Activated CD4-positive, alpha-beta memory T cell treated with anti-CD3 and anti-CD28 coated beads for 36 hours (primary cell): ENCODE results near the gene C20orf144. TPM values are rescaled to one million over a fixed set of nuclear protein-coding genes. Genes with fewer than 3 reads are reported as not detected.

Experiments
- CTCF ChIA-PET: fragments of 350-600 bp; sonication (Branson Sonifier 250); formaldehyde crosslinking; loops from one replicate; lab custom pipeline; 2021; ENCODE audit warnings: antibody characterized with exemption, inconsistent platforms; lab: Charles Lee
- POLR2A ChIA-PET: fragments of 350-600 bp; sonication (Branson Sonifier 250); formaldehyde crosslinking; loops from one replicate; lab custom pipeline; 2021; ENCODE audit warnings: antibody characterized with exemption; lab: Charles Lee
- DNase-seq: peaks from one replicate; pipeline ENCODE4 v3.0.0-alpha.2; 2020
- H3K27ac Mint-ChIP-seq: one replicate; pipeline ENCODE4 v1.8.0; 2021; ENCODE audit warnings: mixed read lengths
- H3K27me3 Mint-ChIP-seq: one replicate; pipeline ENCODE4 v1.8.0; 2021; ENCODE audit warnings: mixed read lengths
- H3K36me3 Mint-ChIP-seq: one replicate; pipeline ENCODE4 v1.8.0; 2021; ENCODE audit warnings: mixed read lengths
- H3K4me1 Mint-ChIP-seq: one replicate; pipeline ENCODE4 v1.8.0; 2021; ENCODE audit warnings: low read depth, mixed read lengths
- H3K4me3 Mint-ChIP-seq: one replicate; pipeline ENCODE4 v1.8.0; 2021; ENCODE audit warnings: mild to moderate bottlenecking, mixed read lengths
- H3K9me3 Mint-ChIP-seq: one replicate; pipeline ENCODE4 v1.8.0; 2021; ENCODE audit warnings: mixed read lengths
- intact Hi-C: fragments of 100-400 bp; cut with micrococcal nuclease; formaldehyde crosslinking; loops from one replicate; pipeline ENCODE4 v1.15.1; 2023
- total RNA-seq, 2 experiments: library from RNA; stranded (reverse); gene quantifications; one replicate each; pipeline ENCODE4 v1.2.3, GENCODE V29; 2021

Gene C20orf144
- total RNA-seq, 2 experiments from 2014 or later = 0.26 to 0.31 TPM

- Mint-ChIP-seq H3K36me3 (peaks cover 23% of the 10 kb centered on the region), H3K4me3 (peak overlapping the region; percentile 76), H3K9me3 (no peaks in the 10 kb centered on the region), H3K27me3 (no peaks in the 10 kb centered on the region), H3K4me1 (peaks cover 34% of the 10 kb centered on the region), H3K27ac (peak overlapping the region; percentile 49)
- intact Hi-C loops = no loop called here
- DNase-seq = no peak
- POLR2A ChIA-PET = interaction anchor here (1.3 to 1.7 kb wide), 2 partner anchors 11 to 12 kb away, joined by 3 to 5 read pairs; no protein-coding TSS in a partner anchor
- CTCF ChIA-PET = interaction anchor here (2.4 kb wide), 1 partner anchor 7 kb away, joined by 9 read pairs; the partner anchor contains the start of gene ACTL10
These were observed 11.5 kb downstream of the C20orf144 start for GRCh38 chr20:33673410-33674293.

DNA sequence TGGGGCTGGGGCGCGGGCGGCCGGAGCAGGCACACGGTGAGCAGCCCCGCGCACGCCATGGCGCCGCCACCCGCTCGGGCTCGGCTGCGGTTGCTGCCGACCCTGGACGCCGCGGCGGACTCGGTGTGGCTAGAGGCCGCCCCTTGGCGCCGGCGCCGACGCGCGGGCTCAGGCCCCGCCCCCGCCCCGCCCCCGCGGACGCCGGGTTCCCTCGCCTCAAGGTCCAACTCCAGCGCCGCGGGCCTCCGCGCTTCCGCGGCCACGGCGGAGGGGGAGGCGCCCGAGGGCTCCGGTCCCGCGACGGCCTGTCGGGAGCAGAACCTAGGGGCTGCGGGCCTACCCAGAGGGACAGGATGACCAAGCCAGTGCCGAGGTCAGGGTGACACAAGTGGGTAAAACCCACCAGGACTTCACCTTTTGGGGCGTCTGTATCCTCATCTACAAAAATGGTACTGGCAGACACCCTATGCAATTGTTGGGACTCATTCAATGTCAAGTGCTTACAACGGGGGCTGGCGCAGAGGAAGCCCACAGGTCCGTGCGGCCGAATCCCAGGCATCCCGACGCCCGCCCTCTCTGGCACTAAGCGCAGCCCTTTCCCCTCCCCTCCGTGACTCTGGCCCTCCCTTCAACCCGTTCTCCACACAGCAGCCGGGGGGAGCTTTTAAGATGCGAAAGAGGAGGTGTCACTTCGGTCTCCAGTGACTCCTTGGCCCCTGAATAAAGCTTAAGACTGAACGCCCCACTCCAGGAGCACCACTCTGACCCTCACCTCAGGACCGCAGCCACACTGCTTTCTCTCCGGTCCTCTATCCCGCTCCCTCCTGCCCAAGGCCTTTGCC, 12.4 kb downstream of the C20orf144 start, which contains the start of gene NECAB3:
Gene NECAB3, minus strand, starts transcription at position 135 of the 842 bp plus-strand sequence. Its CDS starts 76 bp downstream, at position 59.
- Mint-ChIP-seq H3K36me3 (peaks cover 31% of the 10 kb centered on the region), H3K27ac (peak within 1 kb of the TSS; percentile 49), H3K9me3 (no peaks in the 10 kb centered on the region), H3K4me3 (peak within 1 kb of the TSS; percentile 76), H3K27me3 (no peaks in the 10 kb centered on the region), H3K4me1 (peaks cover 39% of the 10 kb centered on the region)
- ChIA-PET POLR2A (interaction anchor here (1.7 kb wide), 1 partner anchor 11 kb away, joined by 5 read pairs; no protein-coding TSS in a partner anchor), CTCF (interaction anchor here (2.4 kb wide), 1 partner anchor 8 kb away, joined by 9 read pairs; the partner anchor contains the start of gene ACTL10)
- peak; percentile 73 for DNase-seq
- intact Hi-C loops = no loop called here

GRCh38 chr20:33675136-33675959, 13.2 kb downstream of the C20orf144 start:
- no peak overlapping the region for H3K27ac Mint-ChIP-seq
- DNase-seq = no peak
- intact Hi-C loops = no loop called here
- POLR2A ChIA-PET = interaction anchor here (1.7 kb wide), 1 partner anchor 10 kb away, joined by 5 read pairs; no protein-coding TSS in a partner anchor
- H3K27me3 Mint-ChIP-seq = no peaks in the 10 kb centered on the region
- H3K4me3 Mint-ChIP-seq = peak overlapping the region; percentile 53
- peaks cover 48% of the 10 kb centered on the region for H3K4me1 Mint-ChIP-seq
- no peaks in the 10 kb centered on the region for H3K9me3 Mint-ChIP-seq
- peaks cover 33% of the 10 kb centered on the region for H3K36me3 Mint-ChIP-seq
- CTCF ChIA-PET = interaction anchor here (2.4 kb wide), 1 partner anchor 9 kb away, joined by 9 read pairs; the partner anchor contains the start of gene ACTL10

DNA sequence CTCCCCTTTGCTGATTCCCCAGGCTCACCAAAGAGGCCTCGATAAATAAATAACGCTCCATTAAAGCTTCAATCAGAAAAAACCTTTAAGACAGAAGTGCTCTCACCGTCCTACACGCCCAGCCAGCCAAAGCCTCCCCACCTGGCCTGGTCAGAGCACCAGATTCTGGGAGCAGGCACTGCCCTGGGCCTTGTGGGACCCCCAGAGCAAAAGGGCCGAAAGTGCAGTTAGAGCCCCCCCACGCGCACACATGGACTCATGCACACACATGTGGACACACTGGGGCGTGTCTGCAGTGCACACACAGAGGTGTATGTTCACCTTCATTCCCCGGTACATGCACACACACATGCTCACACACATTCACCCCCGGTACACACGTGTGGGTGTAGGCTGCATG, 14.0 kb downstream of the C20orf144 start:
- no peaks in the 10 kb centered on the region for H3K9me3 Mint-ChIP-seq
- no peaks in the 10 kb centered on the region for H3K27me3 Mint-ChIP-seq
- ChIA-PET CTCF (interaction anchor here (2.4 kb wide), 1 partner anchor 10 kb away, joined by 9 read pairs; the partner anchor contains the start of gene ACTL10), POLR2A (no interaction called here)
- no peak overlapping the region for H3K27ac Mint-ChIP-seq
- H3K36me3 Mint-ChIP-seq = peaks cover 35% of the 10 kb centered on the region
- peaks cover 56% of the 10 kb centered on the region for H3K4me1 Mint-ChIP-seq
- no peak overlapping the region for H3K4me3 Mint-ChIP-seq
- intact Hi-C loops = no loop called here
- no peak for DNase-seq

DNA sequence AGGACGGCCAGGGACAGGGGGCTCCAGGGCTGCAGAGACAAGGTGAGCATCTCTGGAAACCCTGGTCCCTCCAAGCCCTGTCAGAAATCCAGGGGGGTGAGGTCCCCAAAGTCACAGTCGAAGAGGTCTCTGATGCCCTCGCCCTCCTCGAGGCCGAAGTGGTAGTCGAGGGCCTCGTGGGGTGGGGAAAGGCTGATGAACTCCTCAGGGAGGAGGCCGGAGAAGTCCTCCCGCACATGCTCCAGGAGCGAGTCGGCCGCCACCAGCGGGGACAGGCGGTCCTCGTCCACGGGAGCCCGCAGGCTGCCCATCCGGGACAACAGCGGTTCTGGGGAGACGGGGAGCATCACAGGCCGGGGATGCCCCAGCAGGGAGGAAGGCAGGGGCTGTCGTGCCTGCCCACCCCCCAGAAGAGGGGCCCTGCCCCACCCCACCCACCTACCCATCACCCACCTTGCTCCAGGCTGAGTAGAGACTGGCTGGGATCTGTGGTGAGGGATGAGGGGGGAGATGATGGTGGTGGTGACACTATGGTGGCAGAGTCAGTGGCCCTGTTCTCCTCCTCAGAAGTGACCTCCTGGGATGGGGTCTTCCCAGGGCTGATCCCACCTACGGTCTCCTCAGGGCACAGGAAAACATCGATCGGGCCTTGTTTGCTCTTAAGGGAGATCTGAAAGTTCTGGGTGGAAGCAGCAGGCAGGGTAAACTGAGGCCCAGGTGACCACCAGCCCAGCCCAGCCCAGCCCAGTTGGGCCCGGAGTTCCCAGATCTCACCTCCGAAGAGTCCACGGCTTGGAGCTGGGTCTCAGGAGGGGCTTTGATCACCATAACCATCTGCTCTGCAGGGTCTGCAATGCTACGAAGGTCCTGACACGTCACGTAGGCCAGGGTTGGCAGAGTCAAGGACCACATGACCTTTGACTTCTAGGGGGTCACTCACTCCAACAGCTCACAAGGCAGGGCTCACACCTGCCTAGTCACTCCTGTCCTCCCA, 14.8 kb downstream of the C20orf144 start:
- H3K36me3 Mint-ChIP-seq = peaks cover 35% of the 10 kb centered on the region
- DNase-seq = no peak
- H3K4me3 Mint-ChIP-seq = no peak overlapping the region
- H3K27ac Mint-ChIP-seq = no peak overlapping the region
- ChIA-PET POLR2A (interaction anchor here (0.7 kb wide), 1 partner anchor 10 kb away, joined by 3 read pairs; no protein-coding TSS in a partner anchor), CTCF (no interaction called here)
- H3K27me3 Mint-ChIP-seq = no peaks in the 10 kb centered on the region
- peaks cover 63% of the 10 kb centered on the region for H3K4me1 Mint-ChIP-seq
- intact Hi-C loops = no loop called here
- no peaks in the 10 kb centered on the region for H3K9me3 Mint-ChIP-seq

DNA sequence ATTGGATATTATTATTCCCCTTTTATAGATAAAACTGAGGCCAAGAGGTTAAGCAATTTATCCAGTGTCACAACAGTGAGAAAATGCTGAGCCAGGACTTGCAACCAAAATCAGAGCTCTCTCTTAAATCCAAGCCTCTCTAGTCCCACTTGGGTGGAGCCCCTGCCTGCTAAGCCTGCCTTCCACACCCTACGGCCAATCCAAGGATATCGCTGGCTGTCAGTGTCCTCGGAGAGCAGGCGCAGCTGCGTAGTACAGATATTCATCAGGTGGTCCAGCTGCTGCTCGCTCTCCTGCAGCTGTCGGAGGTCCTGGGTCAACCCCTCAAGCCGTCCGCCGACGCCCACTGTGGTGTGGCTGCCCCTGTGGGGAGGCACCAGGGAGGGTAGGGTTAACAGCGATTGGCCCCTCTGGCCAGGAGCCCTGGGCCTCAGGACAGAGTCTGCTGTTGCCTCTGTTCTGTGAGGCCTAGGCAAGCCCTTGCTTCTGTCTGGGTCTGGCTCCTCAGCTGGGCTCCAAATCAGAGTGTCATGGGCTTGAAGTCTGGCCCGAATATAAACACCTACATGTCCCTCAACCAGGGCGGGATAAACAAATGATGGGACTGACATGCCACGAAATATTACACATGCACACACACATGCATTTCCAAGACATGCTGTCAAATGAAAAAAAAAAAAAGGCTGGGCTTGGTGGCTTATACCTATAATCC, 16.0 kb downstream of the C20orf144 start:
- H3K27me3 Mint-ChIP-seq = no peaks in the 10 kb centered on the region
- ChIA-PET POLR2A (interaction anchor here (0.7 to 1.8 kb wide), 3 partner anchors 11 to 54 kb away, joined by 3 to 6 read pairs (median 3); partner anchors contain the start of genes ACTL10 and ZNF341), CTCF (interaction anchor here (1.9 to 3.8 kb wide), 2 partner anchors 11 to 14 kb away, joined by 6 to 42 read pairs; partner anchors contain the start of gene ACTL10)
- intact Hi-C loops = no loop called here
- peaks cover 39% of the 10 kb centered on the region for H3K36me3 Mint-ChIP-seq
- H3K9me3 Mint-ChIP-seq = no peaks in the 10 kb centered on the region
- H3K4me3 Mint-ChIP-seq = no peak overlapping the region
- H3K27ac Mint-ChIP-seq = peak overlapping the region; percentile 43
- DNase-seq = no peak
- H3K4me1 Mint-ChIP-seq = peaks cover 67% of the 10 kb centered on the region

DNA sequence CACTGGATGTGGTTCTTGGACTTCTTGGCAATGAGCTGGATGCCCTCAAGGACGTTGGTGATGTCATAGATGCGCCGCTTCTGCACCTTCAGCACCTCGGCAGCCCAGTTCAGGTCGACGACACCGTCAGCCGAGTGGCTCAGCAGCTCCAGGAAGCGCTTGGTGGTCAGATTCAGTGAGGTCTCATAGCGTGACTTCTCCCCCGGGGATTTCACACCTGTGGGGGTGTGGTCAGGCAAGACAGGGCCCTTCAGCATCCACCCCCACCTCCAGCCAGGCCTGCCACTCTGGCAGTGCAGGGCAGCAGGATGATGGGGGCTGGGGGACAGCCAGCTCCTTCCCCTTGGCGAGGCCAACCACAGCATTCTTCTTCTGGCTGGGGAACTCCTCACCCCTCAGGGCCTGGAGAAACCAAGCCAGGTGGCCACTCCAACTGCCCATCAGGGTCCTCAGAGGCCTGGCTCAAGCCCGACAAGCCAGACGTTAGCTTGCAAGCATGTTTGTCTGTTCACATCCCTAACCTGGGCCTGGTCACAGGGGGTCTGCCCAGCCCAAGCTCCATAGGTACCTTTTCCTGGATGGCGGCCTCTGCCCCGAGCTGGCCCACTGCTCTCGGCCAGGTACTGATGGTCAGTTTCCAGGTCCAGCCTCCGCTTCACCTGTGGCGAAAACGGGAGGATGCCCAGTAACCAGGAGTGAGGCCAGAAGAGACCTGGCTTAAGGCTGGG, 17.8 kb downstream of the C20orf144 start:
- no peaks in the 10 kb centered on the region for H3K9me3 Mint-ChIP-seq
- peaks cover 69% of the 10 kb centered on the region for H3K4me1 Mint-ChIP-seq
- intact Hi-C loops = no loop called here
- no peaks in the 10 kb centered on the region for H3K27me3 Mint-ChIP-seq
- peak; percentile 79 for DNase-seq
- H3K4me3 Mint-ChIP-seq = no peak overlapping the region
- H3K36me3 Mint-ChIP-seq = peaks cover 43% of the 10 kb centered on the region
- POLR2A ChIA-PET = interaction anchor here (0.6 to 2.1 kb wide), 8 partner anchors 12 to 190 kb away, joined by 3 to 12 read pairs (median 4); partner anchors contain the start of genes ACTL10, CBFA2T2, PXMP4 and ZNF341
- peak overlapping the region; percentile 80 for H3K27ac Mint-ChIP-seq
- CTCF ChIA-PET = interaction anchor here (0.6 to 3.8 kb wide), 5 partner anchors 8 to 237 kb away, joined by 3 to 42 read pairs (median 3); partner anchors contain the start of genes ACTL10 and SNTA1

GRCh38 chr20:33680686-33681085, 18.6 kb downstream of the C20orf144 start:
- Mint-ChIP-seq H3K4me1 (peaks cover 69% of the 10 kb centered on the region), H3K4me3 (no peak overlapping the region), H3K9me3 (no peaks in the 10 kb centered on the region), H3K27ac (peak overlapping the region; percentile 46), H3K36me3 (peaks cover 48% of the 10 kb centered on the region), H3K27me3 (no peaks in the 10 kb centered on the region)
- CTCF ChIA-PET = interaction anchor here (1.0 to 3.8 kb wide), 2 partner anchors 13 to 237 kb away, joined by 3 to 42 read pairs; partner anchors contain the start of genes ACTL10 and SNTA1
- POLR2A ChIA-PET = interaction anchor here (1.0 to 2.1 kb wide), 6 partner anchors 12 to 76 kb away, joined by 3 to 9 read pairs (median 4); partner anchors contain the start of gene ACTL10
- intact Hi-C loops = no loop called here
- no peak for DNase-seq

DNA sequence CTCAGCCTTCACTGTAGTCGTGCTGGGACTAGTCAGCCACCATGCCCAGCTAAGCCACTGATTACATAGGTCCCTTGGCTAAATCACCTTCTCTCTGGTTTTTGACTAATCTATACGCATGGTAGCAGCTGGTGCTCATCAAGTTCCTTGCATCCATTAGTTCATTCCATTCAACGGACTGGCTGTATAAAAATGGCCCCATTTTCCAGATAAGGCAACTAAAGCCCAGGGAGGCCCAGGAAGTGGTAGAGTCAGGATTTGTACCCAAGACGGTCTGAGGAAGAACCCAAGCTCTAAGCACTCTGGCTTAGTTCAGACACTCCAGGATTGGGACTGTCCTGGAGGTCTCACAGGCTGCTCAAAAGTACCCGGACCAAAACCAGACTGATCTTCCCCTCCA, 19.2 kb downstream of the C20orf144 start:
- Mint-ChIP-seq H3K4me3 (peak overlapping the region; percentile 14), H3K27ac (peak overlapping the region; percentile 62), H3K4me1 (peaks cover 68% of the 10 kb centered on the region), H3K27me3 (no peaks in the 10 kb centered on the region), H3K9me3 (no peaks in the 10 kb centered on the region), H3K36me3 (peaks cover 45% of the 10 kb centered on the region)
- ChIA-PET POLR2A (interaction anchor here (1.0 to 1.3 kb wide), 5 partner anchors 13 to 76 kb away, joined by 3 to 6 read pairs (median 4); partner anchors contain the start of gene ACTL10), CTCF (interaction anchor here (3.8 kb wide), 1 partner anchor 14 kb away, joined by 42 read pairs; the partner anchor contains the start of gene ACTL10)
- intact Hi-C loops = no loop called here
- no peak for DNase-seq
